HG03575 (cell line): ENCODE measurements around the gene YKT6.

Source experiments
- ATAC-seq: cut with Tn5 transposase; IDR thresholded peaks from one replicate; pipeline ENCODE4 v1.9.1; 2021; ENCODE audit not compliant: unreplicated experiment, insufficient number of reproducible peaks, low FRiP score; ENCODE audit errors: extremely low read depth

YKT6 gene

GRCh38 chr7:44200699-44201461 is at the start of gene YKT6:
Gene YKT6 (plus strand): TSS chr7:44200978. CDS start chr7:44201136, 158 bp downstream.
- peak; percentile 75 for ATAC-seq

DNA sequence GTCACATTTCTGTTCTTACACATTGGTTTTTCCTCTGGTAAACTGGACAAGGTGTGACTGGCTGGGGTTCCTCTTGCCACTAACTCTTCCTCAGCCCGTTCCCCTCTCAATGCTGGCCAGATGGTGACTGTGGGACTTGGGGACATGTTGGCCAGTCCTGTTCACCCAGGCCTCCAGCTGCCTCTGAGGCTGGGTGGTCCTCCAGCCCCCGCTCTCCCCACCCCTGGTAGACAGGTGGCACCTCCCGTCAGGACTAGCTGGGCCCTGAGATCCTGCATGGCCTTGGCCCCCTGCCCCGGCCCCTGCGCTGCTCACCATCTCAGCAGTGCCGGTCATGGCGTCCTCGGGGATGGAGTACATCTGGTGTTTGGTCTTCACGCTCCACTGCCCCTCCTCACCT is 48.8 kb upstream of the YKT6 start:
- no peak for ATAC-seq

GRCh38 chr7:44152971-44153947 is 47.5 kb upstream of the YKT6 start:
- ATAC-seq, result no peak

GRCh38 chr7:44153948-44154335 is 46.8 kb upstream of the YKT6 start:
- no peak for ATAC-seq

- ATAC-seq, result no peak
Measured at GRCh38 chr7:44154703-44155102, 46.1 kb upstream of the YKT6 start.

DNA sequence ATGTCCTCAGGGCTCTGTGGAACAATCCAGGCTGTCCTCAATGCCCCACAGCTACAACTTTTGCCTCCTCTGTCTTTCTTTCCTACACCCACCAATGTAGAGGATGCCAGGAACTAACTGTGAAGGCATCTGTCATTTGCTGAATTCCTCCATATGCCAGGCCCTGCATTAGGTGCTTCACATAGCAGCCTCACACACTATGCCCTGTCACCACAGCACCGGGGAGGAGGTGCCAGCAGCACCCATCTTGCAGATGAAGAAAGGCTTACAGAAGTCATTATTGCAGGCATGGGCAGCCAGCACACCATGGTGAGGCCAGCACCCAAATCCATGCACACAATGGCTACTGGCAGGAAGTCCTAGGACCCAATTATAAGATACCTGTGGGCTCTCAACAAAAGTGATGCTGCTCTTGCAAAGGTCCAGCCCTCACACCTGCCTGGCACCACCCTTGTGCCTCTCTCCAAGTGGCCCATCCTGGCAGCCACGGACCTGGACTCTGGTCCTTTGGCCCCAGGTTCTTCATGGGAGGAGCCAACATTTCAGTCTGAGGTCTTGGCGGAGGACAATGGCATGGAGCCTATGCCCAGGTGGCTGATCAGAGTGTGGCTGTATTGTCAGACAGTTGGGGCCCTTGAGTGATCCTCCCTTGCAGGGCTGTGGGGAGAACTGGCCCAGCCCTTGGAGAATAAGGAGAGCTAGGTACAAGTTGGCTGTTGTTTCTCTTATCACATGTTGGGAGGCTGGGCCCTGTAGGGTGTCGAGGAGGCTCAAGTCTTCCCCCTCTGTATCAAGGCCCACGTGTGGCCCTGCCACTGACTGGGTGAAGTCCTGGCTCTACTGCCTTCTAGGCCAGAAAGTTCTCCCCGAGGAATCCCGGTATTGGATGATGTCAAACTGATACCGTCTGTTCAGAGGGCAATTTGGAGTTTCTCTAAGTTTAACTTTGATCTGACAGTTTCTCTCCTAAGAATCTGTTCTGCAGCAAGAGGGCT is 45.3 kb upstream of the YKT6 start:
- no peak for ATAC-seq

DNA sequence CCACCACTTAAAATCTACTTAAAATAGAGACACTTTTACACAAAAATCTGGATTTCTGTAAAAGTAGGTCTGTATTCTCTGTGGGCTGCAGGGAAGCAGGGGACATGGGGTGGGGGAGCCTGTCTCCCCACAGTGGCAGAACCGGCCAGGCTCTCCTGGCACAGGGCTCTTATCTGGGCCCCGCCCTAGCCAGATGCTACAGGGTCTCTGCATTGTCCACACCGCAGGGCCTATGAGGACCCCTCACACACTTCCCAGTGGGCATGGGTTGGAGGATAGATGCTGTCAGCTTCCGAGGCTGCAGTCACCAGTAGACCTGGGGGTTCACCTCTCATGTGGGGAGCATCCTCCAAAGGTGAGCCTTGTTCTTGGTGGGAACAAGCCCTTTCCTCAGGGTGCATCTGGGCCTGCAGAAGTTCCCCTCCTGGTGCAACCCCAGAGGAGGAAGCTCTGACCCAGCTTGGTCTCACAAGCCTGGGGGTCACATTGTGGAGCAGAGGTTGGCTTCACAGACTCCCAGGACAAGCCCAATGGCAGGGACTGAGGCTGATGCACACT is 44.2 kb upstream of the YKT6 start:
- no peak for ATAC-seq

DNA sequence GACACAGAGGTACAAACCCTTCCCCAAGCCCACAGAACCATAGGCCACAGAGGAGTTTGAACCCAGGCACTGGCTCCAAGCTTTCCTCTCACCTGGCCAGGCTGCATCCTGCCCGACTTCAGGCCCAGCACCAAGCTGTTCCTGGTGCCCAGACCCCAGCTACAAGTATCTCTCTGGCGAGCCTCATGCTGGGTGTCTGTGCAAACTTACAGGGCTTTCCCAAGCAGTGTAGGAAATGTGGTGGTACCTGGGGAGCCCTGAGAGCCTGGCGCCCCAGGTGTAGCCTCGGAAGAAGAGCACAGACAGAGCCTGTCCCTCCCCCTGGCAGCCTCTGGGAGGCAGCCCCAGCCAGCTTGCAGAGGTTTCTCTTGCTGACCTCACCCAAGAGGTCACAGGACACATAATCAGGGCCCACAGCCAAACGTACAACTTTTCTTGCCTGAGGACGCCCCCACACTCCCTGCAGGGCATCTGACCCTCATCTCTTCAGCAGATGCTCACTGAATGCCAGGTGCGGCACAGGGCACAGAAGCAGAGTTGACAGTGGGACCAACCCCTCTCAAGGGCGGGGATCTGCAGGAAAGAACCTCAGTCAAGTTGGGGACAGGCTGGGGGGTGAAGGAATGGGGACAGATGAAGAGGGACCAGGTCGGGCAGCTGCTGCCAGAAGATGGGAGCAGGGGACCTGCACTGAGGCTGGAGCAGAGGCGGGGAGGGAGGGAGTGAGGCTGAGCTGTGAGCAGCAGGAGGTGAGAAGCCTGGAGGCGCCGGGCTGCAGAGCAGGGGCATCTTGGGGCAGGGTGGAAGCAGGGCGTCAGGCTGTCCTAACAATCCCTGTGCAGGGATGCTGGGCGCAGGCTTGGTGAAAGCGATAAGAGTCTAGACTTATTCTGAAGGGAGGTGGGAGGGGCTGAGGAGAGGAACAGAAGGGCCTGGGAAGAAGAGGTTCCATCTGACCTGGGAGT is 43.4 kb upstream of the YKT6 start:
- ATAC-seq, result no peak

- ATAC-seq, result no peak
Measured at GRCh38 chr7:44158096-44158872, 42.5 kb upstream of the YKT6 start.

DNA sequence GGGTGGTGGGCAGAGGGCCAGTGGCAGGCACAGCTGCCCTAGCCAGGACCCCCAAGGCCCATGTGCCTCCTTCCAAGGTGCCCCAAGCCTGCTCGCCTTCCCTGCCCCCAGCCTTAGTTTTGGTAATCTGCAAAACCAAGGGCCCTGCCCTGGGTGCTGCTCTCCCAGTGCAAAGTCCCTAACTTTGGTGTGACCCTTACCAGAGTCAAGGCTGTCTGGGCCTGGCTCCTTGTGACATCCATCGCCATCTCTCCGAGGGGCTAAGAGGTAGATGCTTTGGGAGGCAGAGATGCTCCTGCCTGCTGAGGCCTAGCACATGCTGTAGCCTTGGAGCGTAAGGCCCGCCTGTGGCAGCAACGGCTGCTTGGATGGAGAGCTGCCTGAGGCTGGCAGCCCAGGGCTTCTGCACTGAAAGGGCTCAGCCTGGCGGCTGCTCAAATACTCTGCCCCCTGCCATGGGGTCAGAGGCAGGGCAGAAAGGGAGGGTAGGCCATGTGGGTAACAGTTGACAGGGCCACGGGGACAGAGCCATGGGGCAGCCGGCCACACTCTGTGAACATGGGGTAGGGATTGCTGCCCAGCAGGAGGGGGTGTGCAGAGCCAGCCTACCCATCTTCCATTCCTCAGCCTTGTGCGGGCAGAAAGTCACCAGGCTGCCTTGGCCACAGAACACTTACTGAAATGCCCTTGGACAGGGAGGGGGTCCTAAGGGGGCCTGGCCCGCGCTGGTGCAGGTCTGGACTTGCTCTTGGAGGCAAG is 41.7 kb upstream of the YKT6 start:
- no peak for ATAC-seq

DNA sequence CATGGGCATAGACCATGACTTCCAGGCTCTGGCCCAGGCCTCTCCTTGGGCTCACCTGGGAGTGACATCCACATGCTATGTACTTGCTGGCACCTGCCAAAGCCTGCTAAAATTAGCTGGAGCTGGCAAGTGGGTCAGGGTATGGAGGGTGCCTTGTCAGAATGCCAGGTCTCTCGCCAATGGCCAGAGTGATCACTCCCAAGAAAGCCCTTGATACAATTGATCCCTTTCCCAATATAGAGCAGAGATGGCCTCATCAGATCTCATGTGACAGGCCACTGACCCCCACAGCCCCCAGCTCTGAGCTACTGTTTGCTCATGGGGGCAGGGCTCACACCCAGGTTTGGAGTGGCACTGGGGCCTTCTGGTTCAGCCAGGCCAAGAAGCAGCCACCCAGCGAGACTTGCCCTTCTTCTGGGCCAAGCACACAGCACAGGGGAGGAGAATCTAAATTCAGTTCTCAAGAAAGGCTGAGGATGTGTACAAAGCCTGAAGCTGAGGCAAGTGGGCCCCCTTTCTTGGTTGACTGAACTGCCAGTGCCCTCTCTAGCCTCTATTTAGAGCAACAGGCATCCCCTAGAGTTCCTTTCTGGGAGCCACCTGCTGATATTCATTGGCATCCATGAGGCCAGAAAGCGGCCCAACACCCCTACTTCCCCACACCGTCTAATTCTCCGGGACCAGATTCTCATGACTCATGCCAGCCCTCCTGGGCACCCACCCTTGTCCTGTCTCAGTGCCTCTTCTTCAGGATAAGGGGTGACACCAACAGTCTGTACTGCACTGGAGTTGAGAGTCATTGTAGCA is 40.8 kb upstream of the YKT6 start:
- ATAC-seq, result no peak

GRCh38 chr7:44161371-44161770 is 39.4 kb upstream of the YKT6 start:
- no peak for ATAC-seq

DNA sequence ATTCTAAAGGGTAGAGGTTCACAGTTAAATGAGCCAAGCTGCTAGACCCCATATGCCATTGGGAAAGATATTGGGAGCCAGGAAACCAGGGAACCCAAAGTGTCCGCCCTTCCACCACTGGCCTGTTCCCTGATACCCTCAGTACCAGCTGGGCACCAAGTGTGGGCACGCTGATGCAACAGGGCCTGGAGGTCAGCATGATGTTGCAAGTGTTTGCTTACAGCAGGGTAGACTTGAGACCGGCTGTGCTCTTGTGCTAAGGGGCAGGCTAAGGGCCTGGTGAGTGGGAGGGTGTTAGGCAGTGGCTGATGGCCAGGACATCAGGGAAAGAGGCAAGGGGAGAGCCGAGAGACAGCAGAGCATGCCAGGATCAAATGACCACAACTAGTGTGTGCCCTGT is 38.6 kb upstream of the YKT6 start:
- ATAC-seq, result no peak

DNA sequence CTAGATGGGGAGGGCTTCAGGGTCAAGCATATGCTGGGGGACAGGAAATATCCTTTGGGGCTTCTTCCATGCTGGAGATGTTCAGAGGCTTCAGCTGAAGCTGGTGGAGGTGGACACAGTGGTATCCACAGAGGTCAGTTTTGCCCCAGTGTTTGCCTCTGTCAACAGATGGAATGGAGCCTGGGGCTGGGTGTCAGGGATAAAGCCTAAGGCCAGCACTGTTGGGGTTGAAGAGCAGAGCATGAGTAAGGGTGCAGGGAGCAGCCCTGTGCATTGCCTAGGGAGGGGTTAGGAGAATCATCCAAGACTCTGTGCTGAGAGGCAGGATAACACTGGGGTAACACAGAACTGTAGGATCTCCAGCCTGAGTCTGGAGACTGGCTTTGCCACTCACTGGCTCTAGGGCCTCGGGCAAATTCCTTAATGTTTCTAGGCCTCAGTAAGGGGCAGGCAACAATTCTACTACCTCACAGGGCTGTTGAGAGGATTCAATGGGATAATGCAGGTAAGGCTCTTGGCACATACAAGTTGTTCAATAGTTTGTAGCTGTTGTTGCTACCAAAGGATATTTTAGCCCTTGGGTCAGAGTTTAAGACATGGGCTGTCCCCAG is 37.9 kb upstream of the YKT6 start:
- ATAC-seq, result no peak

DNA sequence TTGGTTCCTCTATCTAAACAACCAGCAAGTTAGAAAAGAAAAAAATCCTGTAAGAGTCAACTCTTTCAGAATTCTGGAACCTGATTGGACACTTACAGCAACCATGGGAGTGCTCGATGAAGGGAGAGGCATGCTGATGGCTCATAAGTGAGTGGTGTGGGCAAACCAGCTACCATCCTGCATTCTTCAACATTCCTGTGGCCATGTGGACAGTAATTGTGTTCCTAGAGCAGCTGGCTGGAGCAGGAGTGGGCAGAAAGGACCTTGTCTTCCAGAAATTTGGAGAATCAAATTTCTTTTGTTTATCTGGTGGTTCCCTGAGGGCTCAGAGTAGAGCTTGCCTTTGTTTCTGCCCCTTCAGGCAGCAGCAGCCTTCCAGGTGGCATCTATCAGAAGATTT is 37.2 kb upstream of the YKT6 start:
- ATAC-seq, result no peak
